GM12891 (cell line): ENCODE data around the gene GJA1.

Experiments used
- PAX5 ChIP-seq: IDR thresholded peaks from 2 replicates; pipeline ENCODE4 v1.6.1; 2011; ENCODE audit warnings: low read length, moderate library complexity, mild to moderate bottlenecking; ENCODE audit not compliant: insufficient read depth, severe bottlenecking
- POLR2A ChIP-seq: IDR thresholded peaks from 2 replicates; pipeline ENCODE4 v1.6.1; 2011; ENCODE audit warnings: low read depth, low read length, control low read depth
- POLR2AphosphoS5 ChIP-seq: IDR thresholded peaks from 2 replicates; pipeline ENCODE4 v1.6.1; 2011; ENCODE audit warnings: low read depth, low read length, control low read depth
- POU2F2 ChIP-seq: IDR thresholded peaks from 2 replicates; pipeline ENCODE4 v1.6.1; 2011; ENCODE audit warnings: low read depth, mild to moderate bottlenecking, control low read depth, low read length, moderate library complexity
- SPI1 ChIP-seq: IDR thresholded peaks from 2 replicates; pipeline ENCODE4 v1.6.1; 2011; ENCODE audit warnings: low read depth, low read length, control low read depth
- TAF1 ChIP-seq: IDR thresholded peaks from 2 replicates; pipeline ENCODE4 v1.6.1; 2011; ENCODE audit warnings: low read depth, low read length, control low read depth

- TF ChIP-seq POLR2A (no peak), PAX5 (no peak), POLR2AphosphoS5 (no peak), TAF1 (no peak), SPI1 (no peak), POU2F2 (no peak)
These were observed 41.5 kb upstream of the GJA1 start for GRCh38 chr6:121393731-121394505.
